K562 (cell line): ENCODE data around the gene KRTAP12-2.

ENCODE experiments used
- ARID1B ChIP-seq: fragments of 450-650 bp; IDR thresholded peaks from 2 replicates; pipeline ENCODE4 v1.6.1; 2016; ENCODE audit warnings: antibody characterized with exemption, mild to moderate bottlenecking, inconsistent platforms
- CTCF ChIP-seq, 3 experiments: IDR thresholded peaks in 2 of 3; conservative IDR thresholded peaks in 1 of 3; 2 replicates each; pipeline ENCODE4 v1.5.1; 2011 to 2012; ENCODE audit warnings: low read length in 3 of 3, mild to moderate bottlenecking in 3 of 3, control low read depth in 2 of 3, improper control_type of control experiment in 1 of 3, inconsistent platforms in 1 of 3, low read depth in 1 of 3, mixed read lengths in 1 of 3, moderate library complexity in 1 of 3; ENCODE audit not compliant: insufficient read depth in 2 of 3
- ESRRA ChIP-seq: fragments of 450-650 bp; IDR thresholded peaks from 2 replicates; pipeline ENCODE4 v1.6.1; 2014; ENCODE audit warnings: low read depth, mild to moderate bottlenecking, moderate library complexity, borderline replicate concordance
- FOSL1 ChIP-seq: fragments of 200-800 bp; sonication (Bioruptor generic); conservative IDR thresholded peaks from 2 replicates; pipeline ENCODE4 v1.6.1; 2016; ENCODE audit warnings: missing genetic modification characterization, missing compliant biosample characterization
- HNRNPL ChIP-seq: fragments of 200-400 bp; formaldehyde crosslinking; IDR thresholded peaks from 2 replicates; pipeline ENCODE4 v1.6.1; 2017; ENCODE audit warnings: low read depth, mild to moderate bottlenecking, low read length
- KAT7 ChIP-seq: sonication (generic); formaldehyde crosslinking; IDR thresholded peaks from 2 replicates; pipeline ENCODE4 v1.8.0; 2022; ENCODE audit warnings: missing genetic modification reagents, mild to moderate bottlenecking, borderline replicate concordance
- NR2F6 ChIP-seq: fragments of 450-650 bp; formaldehyde crosslinking; IDR thresholded peaks from 2 replicates; pipeline ENCODE4 v1.4.0; 2020; ENCODE audit warnings: mild to moderate bottlenecking
- ZNF57 ChIP-seq: fragments of 450-650 bp; formaldehyde crosslinking; IDR thresholded peaks from 2 replicates; pipeline ENCODE4 v1.4.0; 2020; ENCODE audit warnings: mild to moderate bottlenecking, moderate library complexity

- TF ChIP-seq ESRRA (no peak), CTCF (IDR thresholded peaks at IDR 0.05 in 2 of 3, conservative IDR thresholded peaks at IDR 0.05 in 1 of 3; ENCODE audit: insufficient read depth in 2 of 3, low read depth in 1 of 3, low read length in 3 of 3) (no peak), FOSL1 (tag) (no peak), NR2F6 (no peak), KAT7 (CRISPR knock-in tag) (no peak), ZNF57 (CRISPR knock-in tag) (no peak), HNRNPL (no peak), ARID1B (no peak)
Measured at GRCh38 chr21:44686000-44686781, 19.5 kb upstream of the KRTAP12-2 start.
